GM12865 (cell line): ENCODE measurements around the gene FSTL5.

Source experiments
- DNase-seq: peaks from one replicate; pipeline ENCODE4 v3.0.0; 2010; ENCODE audit warnings: low read depth
- H3K4me3 ChIP-seq: 2 replicates; pipeline ENCODE4 v1.5.1; 2011; ENCODE audit warnings: mild to moderate bottlenecking, low read depth, low read length, control low read depth
- TF ChIP-seq, protein P1 (sequence below): IDR thresholded peaks from 2 replicates; pipeline ENCODE4 v1.5.1; 2011; ENCODE audit warnings: low read length, control low read depth, low read depth, inconsistent platforms; ENCODE audit not compliant: insufficient read depth; ENCODE audit errors: missing control alignments

The FSTL5 gene

DNA sequence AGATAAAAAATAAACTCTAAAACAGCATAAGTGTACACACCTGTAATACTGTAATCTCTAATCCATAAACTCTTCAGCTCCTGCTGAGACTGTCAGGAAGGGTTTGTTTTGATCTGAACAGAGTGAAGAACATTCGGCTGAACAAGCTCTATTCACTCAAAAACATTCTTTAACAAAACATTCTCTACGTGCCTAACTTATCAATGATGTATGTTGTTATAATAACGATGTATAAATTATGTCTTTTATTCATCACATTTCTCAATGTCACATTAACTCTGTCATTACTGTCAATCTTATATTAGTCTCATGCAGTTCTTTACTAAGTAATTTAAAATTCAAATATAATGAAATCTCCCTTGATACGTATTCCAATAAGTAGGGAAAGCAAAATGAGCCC, 280.6 kb downstream of the FSTL5 start:
- H3K4me3 ChIP-seq: no peak overlapping the region
- no peak for DNase-seq
- TF ChIP-seq, protein P1, sequence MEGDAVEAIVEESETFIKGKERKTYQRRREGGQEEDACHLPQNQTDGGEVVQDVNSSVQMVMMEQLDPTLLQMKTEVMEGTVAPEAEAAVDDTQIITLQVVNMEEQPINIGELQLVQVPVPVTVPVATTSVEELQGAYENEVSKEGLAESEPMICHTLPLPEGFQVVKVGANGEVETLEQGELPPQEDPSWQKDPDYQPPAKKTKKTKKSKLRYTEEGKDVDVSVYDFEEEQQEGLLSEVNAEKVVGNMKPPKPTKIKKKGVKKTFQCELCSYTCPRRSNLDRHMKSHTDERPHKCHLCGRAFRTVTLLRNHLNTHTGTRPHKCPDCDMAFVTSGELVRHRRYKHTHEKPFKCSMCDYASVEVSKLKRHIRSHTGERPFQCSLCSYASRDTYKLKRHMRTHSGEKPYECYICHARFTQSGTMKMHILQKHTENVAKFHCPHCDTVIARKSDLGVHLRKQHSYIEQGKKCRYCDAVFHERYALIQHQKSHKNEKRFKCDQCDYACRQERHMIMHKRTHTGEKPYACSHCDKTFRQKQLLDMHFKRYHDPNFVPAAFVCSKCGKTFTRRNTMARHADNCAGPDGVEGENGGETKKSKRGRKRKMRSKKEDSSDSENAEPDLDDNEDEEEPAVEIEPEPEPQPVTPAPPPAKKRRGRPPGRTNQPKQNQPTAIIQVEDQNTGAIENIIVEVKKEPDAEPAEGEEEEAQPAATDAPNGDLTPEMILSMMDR: no peak

DNA sequence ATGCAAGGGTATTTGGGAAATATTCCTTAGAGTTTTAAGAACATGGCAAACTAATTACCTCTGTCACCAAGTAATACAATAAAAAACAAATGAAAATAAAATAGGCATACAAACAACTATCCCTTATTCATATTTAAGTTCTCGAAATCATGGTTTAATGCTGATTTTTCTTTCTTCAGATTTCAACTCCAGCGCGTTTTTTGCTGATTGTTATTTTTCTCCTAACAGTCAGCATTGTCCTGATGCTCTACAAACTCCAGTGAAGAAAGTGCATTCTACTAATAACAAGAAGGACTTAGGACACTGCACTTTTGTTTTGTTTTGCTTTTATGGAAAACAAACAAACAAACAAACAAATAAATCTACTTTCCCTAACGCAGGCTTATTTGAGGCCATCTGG, 282.4 kb downstream of the FSTL5 start:
- DNase-seq: no peak
- H3K4me3 ChIP-seq: no peak overlapping the region
- TF ChIP-seq, protein P1: no peak

GRCh38 chr4:161869511-161869910, 294.3 kb downstream of the FSTL5 start:
- no peak overlapping the region for H3K4me3 ChIP-seq
- no peak for DNase-seq
- TF ChIP-seq, protein P1: no peak

DNA sequence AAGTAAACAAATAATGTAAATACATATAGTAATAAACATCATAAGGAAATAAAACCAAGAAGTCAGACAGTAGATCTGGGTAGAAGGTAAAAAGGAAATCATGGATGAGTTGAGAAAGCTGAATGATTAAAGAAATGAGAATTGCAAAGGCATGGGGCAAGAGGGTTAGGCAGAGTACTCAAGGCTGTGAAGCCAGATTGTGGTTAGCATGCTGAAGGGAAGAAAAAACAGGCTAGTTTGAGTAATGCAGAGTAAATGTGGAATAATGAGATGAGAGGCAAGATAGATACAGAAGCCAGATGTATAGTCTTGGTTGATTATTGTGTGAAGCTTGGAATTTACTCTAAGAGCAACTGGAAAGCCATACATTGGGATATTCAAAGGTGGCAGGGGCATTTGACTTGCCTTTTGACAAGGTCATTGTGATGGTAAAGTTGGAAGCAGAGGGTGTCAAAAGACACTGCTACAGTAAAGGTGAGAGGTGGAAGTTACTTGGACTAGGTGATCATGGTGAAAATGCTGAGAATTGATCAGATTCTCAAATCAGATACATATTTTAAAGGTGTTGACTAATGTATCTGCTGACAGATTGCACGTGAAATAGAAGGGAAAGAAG, 307.0 kb downstream of the FSTL5 start:
- DNase-seq: no peak
- no peak overlapping the region for H3K4me3 ChIP-seq
- TF ChIP-seq, protein P1: no peak

DNA sequence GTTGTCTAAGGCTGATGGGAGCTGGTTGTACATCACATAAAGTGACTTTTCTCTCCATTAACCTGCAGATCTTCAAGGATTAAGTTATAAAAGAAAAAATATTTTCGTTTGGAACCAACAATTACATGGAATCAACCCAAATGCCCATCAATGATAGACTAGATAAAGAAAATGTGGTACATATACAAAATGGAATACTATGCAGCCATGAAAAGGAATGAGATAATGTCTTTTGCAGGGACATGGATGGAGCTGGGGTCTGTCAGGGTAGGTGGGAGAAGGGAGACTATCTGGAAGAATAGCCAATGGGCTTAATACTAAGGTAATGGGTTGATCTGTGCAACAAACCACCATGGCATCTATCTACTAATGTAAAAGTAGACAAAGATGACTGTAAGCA, 313.2 kb downstream of the FSTL5 start:
- no peak for DNase-seq
- H3K4me3 ChIP-seq: no peak overlapping the region
- TF ChIP-seq, protein P1: no peak

GRCh38 chr4:161841759-161842158, 322.0 kb downstream of the FSTL5 start:
- TF ChIP-seq, protein P1: no peak
- H3K4me3 ChIP-seq: no peak overlapping the region
- no peak for DNase-seq

DNA sequence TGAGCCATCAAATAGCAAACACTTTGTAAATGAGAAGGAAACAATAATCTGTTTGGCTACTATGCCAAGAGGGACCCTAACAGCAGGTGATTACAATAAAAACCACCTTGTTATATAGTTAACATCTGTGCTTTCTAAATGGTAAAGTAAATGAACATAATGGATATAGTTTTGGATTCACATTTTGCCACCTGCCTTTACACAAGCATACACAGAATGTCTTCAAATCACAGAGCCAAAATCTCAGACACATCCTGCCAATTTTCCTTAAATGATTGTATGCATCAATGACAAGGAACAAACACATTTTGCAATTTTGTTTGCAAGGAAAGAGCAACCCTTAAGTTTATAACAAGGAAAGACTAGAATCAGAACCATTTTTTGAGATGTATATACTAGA, 334.2 kb downstream of the FSTL5 start:
- TF ChIP-seq, protein P1: no peak
- DNase-seq: no peak
- no peak overlapping the region for H3K4me3 ChIP-seq
